K562 (cell line): ENCODE measurements around the gene FANCD2. TPM values are rescaled to one million over a fixed set of nuclear protein-coding genes. Genes with fewer than 3 reads are reported as not detected.

Experiments
- AFF1 ChIP-seq, 2 experiments: fragments of 450-650 bp; IDR thresholded peaks; 2 replicates each; pipeline ENCODE4 v1.6.1; 2018; ENCODE audit warnings: mild to moderate bottlenecking in 2 of 2, low read depth in 1 of 2; ENCODE audit not compliant: partially characterized antibody in 2 of 2
- BACH1 ChIP-seq: fragments of 200-800 bp; sonication (Bioruptor generic); IDR thresholded peaks from 2 replicates; pipeline ENCODE4 v1.6.1; 2016; ENCODE audit warnings: missing genetic modification characterization, missing compliant biosample characterization
- EHMT2 ChIP-seq: fragments of 450-650 bp; IDR thresholded peaks from 2 replicates; pipeline ENCODE4 v1.6.1; 2018; ENCODE audit warnings: antibody characterized with exemption
- FOSL1 ChIP-seq: fragments of 200-800 bp; sonication (Bioruptor generic); conservative IDR thresholded peaks from 2 replicates; pipeline ENCODE4 v1.6.1; 2016; ENCODE audit warnings: missing genetic modification characterization, missing compliant biosample characterization
- KDM5B ChIP-seq: fragments of 200-600 bp; sonication (generic); IDR thresholded peaks from 2 replicates; pipeline ENCODE4 v1.6.1; 2012; ENCODE audit warnings: low read depth, mild to moderate bottlenecking, moderate library complexity, low read length, control low read depth, inconsistent platforms; ENCODE audit not compliant: insufficient replicate concordance
- KLF6 ChIP-seq: fragments of 250-450 bp; sonication (Bioruptor Pico); IDR thresholded peaks from 2 replicates; pipeline ENCODE4 v1.4.0; 2020; ENCODE audit warnings: mild to moderate bottlenecking, moderate library complexity, borderline replicate concordance
- MYNN ChIP-seq, 2 experiments: sonication (generic); formaldehyde crosslinking in 1 of 2; IDR thresholded peaks; 2 replicates each; pipeline versions ENCODE4 v1.5.0 to v1.6.1; 2016 to 2020; ENCODE audit warnings: antibody characterized with exemption in 1 of 2, missing genetic modification reagents in 1 of 2
- NCOR1 ChIP-seq: fragments of 450-650 bp; IDR thresholded peaks from 2 replicates; pipeline ENCODE4 v1.6.1; 2016; ENCODE audit warnings: mild to moderate bottlenecking, moderate library complexity
- POLR2AphosphoS5 ChIP-seq: IDR thresholded peaks from 2 replicates; pipeline ENCODE4 v1.6.1; 2011; ENCODE audit warnings: mild to moderate bottlenecking, low read depth, low read length, moderate library complexity; ENCODE audit not compliant: control insufficient read depth, insufficient read depth
- TAF1 ChIP-seq: IDR thresholded peaks from 2 replicates; pipeline ENCODE4 v1.6.1; 2011; ENCODE audit warnings: mild to moderate bottlenecking, low read length, moderate library complexity; ENCODE audit not compliant: insufficient read depth, control insufficient read depth, severe bottlenecking; ENCODE audit errors: extremely low read depth
- TAF9B ChIP-seq: fragments of 450-650 bp; IDR thresholded peaks from 2 replicates; pipeline ENCODE4 v1.6.1; 2018; ENCODE audit warnings: mild to moderate bottlenecking; ENCODE audit not compliant: partially characterized antibody
- TSHZ1 ChIP-seq: fragments of 250-450 bp; sonication (Bioruptor Pico); IDR thresholded peaks from 2 replicates; pipeline ENCODE4 v1.4.0; 2020; ENCODE audit warnings: mild to moderate bottlenecking, moderate library complexity
- XRCC5 ChIP-seq: fragments of 200-400 bp; formaldehyde crosslinking; IDR thresholded peaks from 2 replicates; pipeline ENCODE4 v1.6.1; 2017; ENCODE audit warnings: low read depth, mild to moderate bottlenecking, low read length
- ZBTB12 ChIP-seq: fragments of 250-450 bp; sonication (Bioruptor Pico); IDR thresholded peaks from 2 replicates; pipeline ENCODE4 v1.4.0; 2020
- ZBTB7A ChIP-seq: IDR thresholded peaks from 2 replicates; pipeline ENCODE4 v1.6.1; 2011; ENCODE audit warnings: low read depth, mild to moderate bottlenecking, low read length, moderate library complexity, borderline replicate concordance; ENCODE audit not compliant: control insufficient read depth
- ZKSCAN8 ChIP-seq: fragments of 200-800 bp; sonication (Bioruptor generic); IDR thresholded peaks from 2 replicates; pipeline ENCODE4 v1.6.1; 2016; ENCODE audit warnings: missing genetic modification characterization, missing compliant biosample characterization
- ZNF324 ChIP-seq: fragments of 250-450 bp; sonication (Bioruptor Pico); IDR thresholded peaks from 2 replicates; pipeline ENCODE4 v1.4.0; 2020; ENCODE audit warnings: mild to moderate bottlenecking
- polyA plus RNA-seq, 8 experiments: library from polyadenylated mRNA; depleted of rRNA in 4 of 8; stranded (reverse) in 5 of 8; unstranded in 3 of 8; fragments of >200 nt; fragmentation: Nextera tagmentation in 2 of 8; fragmentation: Illumina TruSeq in 1 of 8; extraction: Ambion mirVana in 2 of 8; extraction: Trizol in 1 of 8; gene quantifications; 2 replicates each; pipeline versions ENCODE4 v1.2.1 to v1.2.3, GENCODE V29; 2011 to 2014; ENCODE audit warnings: inconsistent platforms in 1 of 8, missing spikeins in 1 of 8
- total RNA-seq, 7 experiments: library from RNA; depleted of rRNA in 6 of 7; stranded (reverse); fragments of >200 nt in 6 of 7; fragmentation: Illumina TruSeq in 2 of 7; extraction: Trizol in 2 of 7; gene quantifications; 2 replicates each; pipeline versions ENCODE4 v1.2.1 to v1.2.3, GENCODE V29; 2011 to 2021; ENCODE audit warnings: low replicate concordance in 1 of 7

FANCD2 gene
- total and polyA plus RNA-seq, 9 of the 15 experiments (the other 6 are each of a cell fraction or from before 2014, with no cell fraction given), result 59.4 to 137 (median 96.1) TPM

- TF ChIP-seq POLR2AphosphoS5, result peak; percentile 69
- TF ChIP-seq MYNN (IDR thresholded peaks at IDR 0.05), result peak; percentile 73
- no peak for TF ChIP-seq MYNN (CRISPR knock-in tag; IDR thresholded peaks at IDR 0.05)
- peak; percentile 86; the same call in 1 of the 2 replicates for TF ChIP-seq ZKSCAN8 (CRISPR knock-in tag)
- peak; percentile 51; the same call in 1 of the 2 replicates for TF ChIP-seq ZNF324 (CRISPR knock-in tag)
- peak; percentile 70 for TF ChIP-seq TAF1
- TF ChIP-seq KLF6 (CRISPR knock-in tag), result peak; percentile 62; the same call in 1 of the 2 replicates
- TF ChIP-seq FOSL1 (tag), result peak; percentile 98
- peak; percentile 3; the same call in 1 of the 2 replicates for TF ChIP-seq ZBTB12 (CRISPR knock-in tag)
- no peak for TF ChIP-seq EHMT2
- TF ChIP-seq TSHZ1, result no peak
- TF ChIP-seq XRCC5, result no peak
- TF ChIP-seq BACH1 (tag), result peak; percentile 100
- peak; percentile 66 for TF ChIP-seq NCOR1
- no peak for TF ChIP-seq ZBTB7A
- TF ChIP-seq AFF1 (IDR thresholded peaks at IDR 0.05; ENCODE audit: low read depth in 1 of 2, partially characterized antibody in 2 of 2), result peak; percentile 72 to 73
- peak; percentile 96 for TF ChIP-seq TAF9B
- TF ChIP-seq KDM5B, result peak; percentile 50
These were observed 49.2 kb upstream of the FANCD2 start (continued) for GRCh38 chr3:9976721-9977709.
